ENCODE measurements around the gene RIMS3. TPM values are rescaled to one million over a fixed set of nuclear protein-coding genes. Genes with fewer than 3 reads are reported as not detected.

The RIMS3 gene
- total RNA-seq, 1 donor from 2014 or later = 4.3 TPM

- Histone ChIP-seq H2AFZ (ENCODE audit: low read depth, low read length) (peak overlapping the region; percentile 53), H3K9ac (ENCODE audit: low read length) (peak overlapping the region; percentile 99), H3K27ac (ENCODE audit: low read depth, low read length) (peak overlapping the region; percentile 97), H3K4me1 (ENCODE audit: insufficient read depth, low read length) (peaks cover 12% of the 10 kb centered on the region), H3K4me3 (ENCODE audit: insufficient read depth, low read depth, low read length) (peak overlapping the region; percentile 90), H3K79me2 (ENCODE audit: insufficient read depth, low read length) (peaks cover 66% of the 10 kb centered on the region), H3K9me3 (ENCODE audit: insufficient read depth, low read depth, low read length) (no peaks in the 10 kb centered on the region), H3K27me3 (ENCODE audit: insufficient read depth, low read length) (no peaks in the 10 kb centered on the region), H3K4me2 (ENCODE audit: low read length) (peak overlapping the region; percentile 100), H3K36me3 (ENCODE audit: insufficient read depth, low read length) (no peaks in the 10 kb centered on the region), H4K20me1 (ENCODE audit: insufficient read depth, low read length) (peaks cover 21% of the 10 kb centered on the region)
- Mint-ChIP-seq H3K27me3 (ENCODE audit: low read depth, unreplicated experiment) (no peaks in the 10 kb centered on the region), H3K4me3 (ENCODE audit: unreplicated experiment) (peak overlapping the region; percentile 93), H3K4me1 (ENCODE audit: low read depth, unreplicated experiment) (peaks cover 13% of the 10 kb centered on the region), H3K9me3 (ENCODE audit: unreplicated experiment) (no peaks in the 10 kb centered on the region), H3K27ac (ENCODE audit: unreplicated experiment) (peak overlapping the region; percentile 93), H3K36me3 (ENCODE audit: low read depth, unreplicated experiment) (peaks cover 2% of the 10 kb centered on the region)
- no peak for FAIRE-seq
- TF ChIP-seq EZH2 (IDR thresholded peaks at IDR 0.05; ENCODE audit: insufficient read depth, low read length) = no peak
- TF ChIP-seq, protein P1, sequence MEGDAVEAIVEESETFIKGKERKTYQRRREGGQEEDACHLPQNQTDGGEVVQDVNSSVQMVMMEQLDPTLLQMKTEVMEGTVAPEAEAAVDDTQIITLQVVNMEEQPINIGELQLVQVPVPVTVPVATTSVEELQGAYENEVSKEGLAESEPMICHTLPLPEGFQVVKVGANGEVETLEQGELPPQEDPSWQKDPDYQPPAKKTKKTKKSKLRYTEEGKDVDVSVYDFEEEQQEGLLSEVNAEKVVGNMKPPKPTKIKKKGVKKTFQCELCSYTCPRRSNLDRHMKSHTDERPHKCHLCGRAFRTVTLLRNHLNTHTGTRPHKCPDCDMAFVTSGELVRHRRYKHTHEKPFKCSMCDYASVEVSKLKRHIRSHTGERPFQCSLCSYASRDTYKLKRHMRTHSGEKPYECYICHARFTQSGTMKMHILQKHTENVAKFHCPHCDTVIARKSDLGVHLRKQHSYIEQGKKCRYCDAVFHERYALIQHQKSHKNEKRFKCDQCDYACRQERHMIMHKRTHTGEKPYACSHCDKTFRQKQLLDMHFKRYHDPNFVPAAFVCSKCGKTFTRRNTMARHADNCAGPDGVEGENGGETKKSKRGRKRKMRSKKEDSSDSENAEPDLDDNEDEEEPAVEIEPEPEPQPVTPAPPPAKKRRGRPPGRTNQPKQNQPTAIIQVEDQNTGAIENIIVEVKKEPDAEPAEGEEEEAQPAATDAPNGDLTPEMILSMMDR (IDR thresholded peaks at IDR 0.05; ENCODE audit: insufficient read depth, low read depth, low read length) = no peak
- no peak for DNase-seq (ENCODE audit: low read depth)
These were observed 25.5 kb upstream of the RIMS3 start for GRCh38 chr1:40690771-40691537.

GRCh38 chr1:40689737-40690136, 24.3 kb upstream of the RIMS3 start:
- H3K27me3 ChIP-seq (ENCODE audit: insufficient read depth, low read length) = no peaks in the 10 kb centered on the region
- H4K20me1 ChIP-seq (ENCODE audit: insufficient read depth, low read length) = peaks cover 21% of the 10 kb centered on the region
- H3K4me2 ChIP-seq (ENCODE audit: low read length) = no peak overlapping the region
- H3K79me2 ChIP-seq (ENCODE audit: insufficient read depth, low read length) = peaks cover 54% of the 10 kb centered on the region
- no peaks in the 10 kb centered on the region for H3K27me3 Mint-ChIP-seq (ENCODE audit: low read depth, unreplicated experiment)
- H3K9me3 ChIP-seq (ENCODE audit: insufficient read depth, low read depth, low read length) = no peaks in the 10 kb centered on the region
- DNase-seq (ENCODE audit: low read depth) (no peak), FAIRE-seq (no peak)
- no peaks in the 10 kb centered on the region for H3K36me3 ChIP-seq (ENCODE audit: insufficient read depth, low read length)
- no peak overlapping the region for H3K4me3 ChIP-seq (ENCODE audit: insufficient read depth, low read depth, low read length)
- H3K9ac ChIP-seq (ENCODE audit: low read length) = no peak overlapping the region
- H3K4me1 Mint-ChIP-seq (ENCODE audit: low read depth, unreplicated experiment) = peaks cover 12% of the 10 kb centered on the region
- H3K4me1 ChIP-seq (ENCODE audit: insufficient read depth, low read length) = peaks cover 12% of the 10 kb centered on the region
- no peak overlapping the region for H3K27ac Mint-ChIP-seq (ENCODE audit: unreplicated experiment)
- no peaks in the 10 kb centered on the region for H3K9me3 Mint-ChIP-seq (ENCODE audit: unreplicated experiment)
- TF ChIP-seq EZH2 (IDR thresholded peaks at IDR 0.05; ENCODE audit: insufficient read depth, low read length) = no peak
- TF ChIP-seq, protein P1 (IDR thresholded peaks at IDR 0.05; ENCODE audit: insufficient read depth, low read depth, low read length) = no peak
- H3K27ac ChIP-seq (ENCODE audit: low read depth, low read length) = no peak overlapping the region
- peaks cover 5% of the 10 kb centered on the region for H3K36me3 Mint-ChIP-seq (ENCODE audit: low read depth, unreplicated experiment)
- peak overlapping the region; percentile 40 for H3K4me3 Mint-ChIP-seq (ENCODE audit: unreplicated experiment)
- H2AFZ ChIP-seq (ENCODE audit: low read depth, low read length) = no peak overlapping the region

- Mint-ChIP-seq H3K27ac (ENCODE audit: unreplicated experiment) (no peak overlapping the region), H3K9me3 (ENCODE audit: unreplicated experiment) (no peaks in the 10 kb centered on the region), H3K4me3 (ENCODE audit: unreplicated experiment) (no peak overlapping the region), H3K36me3 (ENCODE audit: low read depth, unreplicated experiment) (peaks cover 5% of the 10 kb centered on the region), H3K4me1 (ENCODE audit: low read depth, unreplicated experiment) (peaks cover 3% of the 10 kb centered on the region), H3K27me3 (ENCODE audit: low read depth, unreplicated experiment) (no peaks in the 10 kb centered on the region)
- Histone ChIP-seq H3K36me3 (ENCODE audit: insufficient read depth, low read length) (no peaks in the 10 kb centered on the region), H3K27me3 (ENCODE audit: insufficient read depth, low read length) (no peaks in the 10 kb centered on the region), H3K79me2 (ENCODE audit: insufficient read depth, low read length) (peaks cover 33% of the 10 kb centered on the region), H3K4me1 (ENCODE audit: insufficient read depth, low read length) (peaks cover 11% of the 10 kb centered on the region), H3K4me3 (ENCODE audit: insufficient read depth, low read depth, low read length) (no peak overlapping the region), H3K4me2 (ENCODE audit: low read length) (no peak overlapping the region), H3K27ac (ENCODE audit: low read depth, low read length) (no peak overlapping the region), H4K20me1 (ENCODE audit: insufficient read depth, low read length) (peaks cover 10% of the 10 kb centered on the region), H2AFZ (ENCODE audit: low read depth, low read length) (no peak overlapping the region), H3K9me3 (ENCODE audit: insufficient read depth, low read depth, low read length) (no peaks in the 10 kb centered on the region), H3K9ac (ENCODE audit: low read length) (no peak overlapping the region)
- TF ChIP-seq EZH2 (IDR thresholded peaks at IDR 0.05; ENCODE audit: insufficient read depth, low read length) = no peak
- TF ChIP-seq, protein P1 (IDR thresholded peaks at IDR 0.05; ENCODE audit: insufficient read depth, low read depth, low read length) = no peak
- FAIRE-seq (no peak), DNase-seq (ENCODE audit: low read depth) (no peak)
These were observed 22.2 kb upstream of the RIMS3 start for GRCh38 chr1:40687661-40688060.
